SK-N-SH treated with all-trans-retinoic acid at 6 μM for 48 hours (cell line): ENCODE measurements around the gene TCERG1.

Source experiments
- ATAC-seq: fragments of 200-7000 bp; cut with Tn5 transposase; 3 replicates; pipeline ENCODE4 v1.9.1; 2020; ENCODE audit warnings: mild to moderate bottlenecking, moderate library complexity
- ARNTL ChIP-seq: fragments of 450-650 bp; formaldehyde crosslinking; IDR thresholded peaks from 2 replicates; pipeline ENCODE4 v1.5.0; 2020; ENCODE audit warnings: low read depth, mild to moderate bottlenecking, moderate library complexity, borderline replicate concordance
- BACH2 ChIP-seq: fragments of 250-450 bp; sonication (Bioruptor Pico); IDR thresholded peaks from 2 replicates; pipeline ENCODE4 v1.9.0; 2021; ENCODE audit warnings: mild to moderate bottlenecking, borderline replicate concordance
- CREB5 ChIP-seq: fragments of 250-450 bp; sonication (Bioruptor Pico); IDR thresholded peaks from 2 replicates; pipeline ENCODE4 v1.5.1; 2020; ENCODE audit warnings: low read depth, mild to moderate bottlenecking, moderate library complexity
- CSRNP3 ChIP-seq: fragments of 250-450 bp; sonication (Bioruptor Pico); IDR thresholded peaks from 2 replicates; pipeline ENCODE4 v1.5.1; 2021; ENCODE audit warnings: mild to moderate bottlenecking, moderate library complexity
- ESRRG ChIP-seq: fragments of 250-450 bp; sonication (Bioruptor Pico); IDR thresholded peaks from 2 replicates; pipeline ENCODE4 v1.6.1; 2021; ENCODE audit warnings: mild to moderate bottlenecking
- GLIS3 ChIP-seq: fragments of 250-450 bp; sonication (Bioruptor Pico); IDR thresholded peaks from 2 replicates; pipeline ENCODE4 v1.5.0; 2020; ENCODE audit warnings: mild to moderate bottlenecking, moderate library complexity
- ISL1 ChIP-seq: fragments of 250-450 bp; sonication (Bioruptor Pico); IDR thresholded peaks from 2 replicates; pipeline ENCODE4 v2.1.2; 2022; ENCODE audit warnings: mild to moderate bottlenecking, moderate library complexity
- OSR1 ChIP-seq: fragments of 250-450 bp; sonication (Bioruptor Pico); IDR thresholded peaks from 2 replicates; pipeline ENCODE4 v1.8.0; 2022; ENCODE audit warnings: moderate library complexity, mild to moderate bottlenecking, inconsistent platforms
- PATZ1 ChIP-seq: fragments of 250-450 bp; sonication (Bioruptor Pico); IDR thresholded peaks from 2 replicates; pipeline ENCODE4 v1.8.0; 2020; ENCODE audit warnings: mild to moderate bottlenecking, moderate library complexity, borderline replicate concordance
- POU6F1 ChIP-seq: fragments of 250-450 bp; sonication (Bioruptor Pico); IDR thresholded peaks from 2 replicates; pipeline ENCODE4 v1.8.0; 2021; ENCODE audit warnings: low read depth, mild to moderate bottlenecking, moderate library complexity, borderline replicate concordance
- RARB ChIP-seq: fragments of 250-450 bp; sonication (Bioruptor Pico); IDR thresholded peaks from 2 replicates; pipeline ENCODE4 v1.8.0; 2021; ENCODE audit warnings: mild to moderate bottlenecking, moderate library complexity
- SNAI2 ChIP-seq: fragments of 250-450 bp; sonication (Bioruptor Pico); IDR thresholded peaks from 2 replicates; pipeline ENCODE4 v1.5.0; 2020; ENCODE audit warnings: mild to moderate bottlenecking, moderate library complexity
- TCF4 ChIP-seq: fragments of 250-450 bp; sonication (Bioruptor Pico); IDR thresholded peaks from 2 replicates; pipeline ENCODE4 v1.8.0; 2021; ENCODE audit warnings: mild to moderate bottlenecking, moderate library complexity, borderline replicate concordance
- TOX ChIP-seq: fragments of 250-450 bp; sonication (Bioruptor Pico); IDR thresholded peaks from 2 replicates; pipeline ENCODE4 v1.8.0; 2021; ENCODE audit warnings: mild to moderate bottlenecking, moderate library complexity, borderline replicate concordance
- TSHZ2 ChIP-seq: fragments of 250-450 bp; sonication (Bioruptor Pico); IDR thresholded peaks from 2 replicates; pipeline ENCODE4 v1.5.0; 2020; ENCODE audit warnings: mild to moderate bottlenecking, moderate library complexity
- ZFP3 ChIP-seq: fragments of 250-450 bp; sonication (Bioruptor Pico); IDR thresholded peaks from 2 replicates; pipeline ENCODE4 v1.5.0; 2020; ENCODE audit warnings: mild to moderate bottlenecking, moderate library complexity
- ZFP30 ChIP-seq: fragments of 450-650 bp; formaldehyde crosslinking; IDR thresholded peaks from 2 replicates; pipeline ENCODE4 v1.5.0; 2022; ENCODE audit warnings: mild to moderate bottlenecking, moderate library complexity
- ZNF565 ChIP-seq: fragments of 450-650 bp; formaldehyde crosslinking; conservative IDR thresholded peaks from 2 replicates; pipeline ENCODE4 v1.5.0; 2020; ENCODE audit warnings: low read depth, mild to moderate bottlenecking, moderate library complexity
- ZNF70 ChIP-seq: fragments of 450-650 bp; formaldehyde crosslinking; IDR thresholded peaks from 2 replicates; pipeline ENCODE4 v1.5.0; 2020; ENCODE audit warnings: mild to moderate bottlenecking, moderate library complexity
- ZNF8 ChIP-seq: fragments of 450-650 bp; formaldehyde crosslinking; IDR thresholded peaks from 2 replicates; pipeline ENCODE4 v1.5.0; 2020; ENCODE audit warnings: mild to moderate bottlenecking, moderate library complexity

Gene TCERG1

GRCh38 chr5:146467760-146468159, 20.6 kb downstream of the TCERG1 start:
- ATAC-seq, result no peak
- no peak for TF ChIP-seq POU6F1 (CRISPR knock-in tag)
- TF ChIP-seq ZNF70 (CRISPR knock-in tag), result no peak
- no peak for TF ChIP-seq BACH2 (CRISPR knock-in tag)
- TF ChIP-seq ZFP30 (CRISPR knock-in tag), result no peak
- TF ChIP-seq ARNTL, result no peak
- TF ChIP-seq ESRRG, result no peak

GRCh38 chr5:146474065-146474464, 26.9 kb downstream of the TCERG1 start:
- no peak for TF ChIP-seq TSHZ2
- no peak for TF ChIP-seq ZNF565 (CRISPR knock-in tag)
- TF ChIP-seq ISL1 (CRISPR knock-in tag), result no peak
- TF ChIP-seq CREB5, result no peak
- TF ChIP-seq RARB (CRISPR knock-in tag), result no peak
- no peak for TF ChIP-seq ZNF8 (CRISPR knock-in tag)
- no peak for TF ChIP-seq PATZ1 (CRISPR knock-in tag)
- TF ChIP-seq ZFP30 (CRISPR knock-in tag), result no peak
- no peak for TF ChIP-seq OSR1 (CRISPR knock-in tag)
- no peak for TF ChIP-seq ZFP3 (CRISPR knock-in tag)
- TF ChIP-seq TCF4, result no peak
- ATAC-seq, result no peak

- ATAC-seq, result peak; percentile 51
- TF ChIP-seq POU6F1 (CRISPR knock-in tag) (no peak), GLIS3 (no peak), CSRNP3 (CRISPR knock-in tag) (no peak), ZFP30 (CRISPR knock-in tag) (no peak), ZNF8 (CRISPR knock-in tag) (no peak), BACH2 (CRISPR knock-in tag) (no peak), OSR1 (CRISPR knock-in tag) (no peak), ZFP3 (CRISPR knock-in tag) (no peak), SNAI2 (CRISPR knock-in tag) (no peak), CREB5 (no peak), TOX (CRISPR knock-in tag) (no peak)
Measured at GRCh38 chr5:146475190-146475780, 28.2 kb downstream of the TCERG1 start.
